GM20431 (cell line): Measurements from ENCODE around the gene PILRB.
"Not testable (repeated sequence)": the region's sequence is repeated elsewhere in the genome, so short reads cannot be mapped to it uniquely, and the experiment has no call there.

Source experiments
- in situ Hi-C: fragments of 300-500 bp; cut with MseI, MboI; formaldehyde crosslinking; loops from one replicate; pipeline ENCODE4 v1.15.0; 2020; ENCODE audit warnings: low sequenced_read_pairs; ENCODE audit not compliant: unreplicated experiment

PILRB gene

GRCh38 chr7:100373870-100374598, 16.1 kb downstream of the PILRB start:
- in situ Hi-C loops: not testable (repeated sequence)

GRCh38 chr7:100374601-100375000, 16.7 kb downstream of the PILRB start:
- in situ Hi-C loops: no loop called here

- in situ Hi-C loops: no loop called here
These were observed 18.1 kb downstream of the PILRB start for GRCh38 chr7:100376066-100376465.

- in situ Hi-C loops: no loop called here
These were observed 20.3 kb downstream of the PILRB start for GRCh38 chr7:100378114-100378755.

- in situ Hi-C loops: no loop called here
These were observed 22.3 kb downstream of the PILRB start for GRCh38 chr7:100380196-100380595.

- in situ Hi-C loops: not testable (repeated sequence)
These were observed 23.8 kb downstream of the PILRB start for GRCh38 chr7:100381531-100382233.

- in situ Hi-C loops: not testable (repeated sequence)
These were observed 24.4 kb downstream of the PILRB start for GRCh38 chr7:100382234-100382853.

- in situ Hi-C loops: no loop called here
These were observed 26.8 kb downstream of the PILRB start for GRCh38 chr7:100384628-100385294.

GRCh38 chr7:100386940-100387339, 29.0 kb downstream of the PILRB start:
- in situ Hi-C loops: no loop called here

GRCh38 chr7:100387695-100388094, 29.8 kb downstream of the PILRB start:
- in situ Hi-C loops: no loop called here

- in situ Hi-C loops: no loop called here
These were observed 31.6 kb downstream of the PILRB start for GRCh38 chr7:100389437-100390088.

- in situ Hi-C loops: no loop called here
These were observed 32.5 kb downstream of the PILRB start for GRCh38 chr7:100390286-100391009.

GRCh38 chr7:100393233-100393905, 35.5 kb downstream of the PILRB start:
- in situ Hi-C loops: no loop called here

GRCh38 chr7:100394077-100394476, 36.2 kb downstream of the PILRB start:
- in situ Hi-C loops: no loop called here

- in situ Hi-C loops: no loop called here
These were observed 38.6 kb downstream of the PILRB start for GRCh38 chr7:100396421-100396982.

- in situ Hi-C loops: no loop called here
These were observed 39.6 kb downstream of the PILRB start for GRCh38 chr7:100397315-100398081.

- in situ Hi-C loops: no loop called here
These were observed 40.3 kb downstream of the PILRB start for GRCh38 chr7:100398239-100398638.
